NCI-H1436 treated with DMSO at 0.1 percent for 48 hours (cell line): Measurements from ENCODE around the gene TSPYL4.

Experiments used
- DNase-seq: peaks from one replicate; lab custom pipeline; 2025; lab: John Stamatoyannopoulos, UW

Gene TSPYL4

DNA sequence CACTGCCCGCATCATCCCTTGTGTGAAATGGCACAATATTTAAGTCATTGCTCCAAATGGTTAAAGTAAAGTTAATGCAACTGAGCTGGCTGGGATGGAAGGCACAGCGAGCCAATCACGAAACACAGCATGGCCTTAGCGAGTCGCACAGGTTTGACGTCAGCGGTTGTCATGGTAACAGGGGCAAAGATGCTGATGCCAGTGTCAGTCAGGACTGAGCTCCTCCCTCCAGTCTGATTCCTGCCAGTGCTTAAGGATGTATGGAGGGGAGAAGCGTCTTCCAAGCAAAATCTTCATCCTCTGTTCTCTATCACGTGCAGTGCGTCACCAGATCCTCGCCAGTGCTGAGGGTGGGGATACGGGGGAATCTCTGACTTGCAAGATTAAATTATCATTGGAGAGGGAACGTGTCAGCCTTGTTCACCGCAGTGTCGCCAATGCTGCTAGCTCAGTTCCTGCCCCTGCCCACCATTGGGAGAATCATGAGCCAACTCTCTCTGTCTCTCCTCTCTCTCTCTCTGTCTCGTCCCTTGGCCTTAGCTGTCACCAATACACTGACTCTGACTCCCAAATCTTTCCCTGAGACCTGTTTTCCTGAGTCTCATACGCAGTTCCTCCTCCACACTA is 24.5 kb downstream of the TSPYL4 start:
- no peak for DNase-seq

DNA sequence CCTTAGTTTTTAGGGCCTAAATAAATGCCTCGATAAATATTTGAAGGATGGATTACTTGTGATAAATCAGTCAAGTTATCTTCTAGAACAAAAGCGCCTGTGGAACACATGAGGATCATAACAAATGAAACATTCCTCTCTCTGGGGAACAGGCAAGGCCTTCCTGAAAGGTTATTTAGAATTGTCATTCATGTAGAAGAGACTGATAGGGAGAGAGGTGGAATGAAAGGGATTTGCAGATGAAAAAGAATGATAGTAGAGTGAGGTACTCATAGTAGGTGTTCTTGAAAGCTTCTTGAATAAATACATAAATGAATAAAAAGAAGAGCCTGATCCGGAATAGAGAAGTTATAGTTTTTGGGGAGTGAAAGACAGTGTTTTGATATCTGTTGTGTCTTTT is 30.5 kb downstream of the TSPYL4 start:
- DNase-seq: no peak

DNA sequence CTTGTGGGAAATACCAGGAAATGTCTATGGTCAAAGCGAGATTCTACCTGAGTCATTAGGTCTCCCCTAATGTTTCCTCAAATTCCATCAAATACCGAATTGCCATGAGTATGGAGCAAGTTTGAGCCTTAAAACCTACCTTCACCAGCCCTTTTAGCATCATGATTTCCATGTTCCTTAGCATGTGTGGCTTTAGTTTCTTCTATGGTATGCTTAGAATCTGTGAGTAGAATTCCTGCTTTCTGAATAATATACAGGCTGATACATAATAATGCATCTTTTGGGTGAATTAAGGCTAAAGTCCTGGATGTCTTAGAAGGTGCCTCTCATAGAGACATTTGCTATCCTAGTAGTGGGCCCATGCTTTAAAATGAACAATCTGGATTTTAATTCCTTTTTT is 32.0 kb downstream of the TSPYL4 start:
- no peak for DNase-seq

DNA sequence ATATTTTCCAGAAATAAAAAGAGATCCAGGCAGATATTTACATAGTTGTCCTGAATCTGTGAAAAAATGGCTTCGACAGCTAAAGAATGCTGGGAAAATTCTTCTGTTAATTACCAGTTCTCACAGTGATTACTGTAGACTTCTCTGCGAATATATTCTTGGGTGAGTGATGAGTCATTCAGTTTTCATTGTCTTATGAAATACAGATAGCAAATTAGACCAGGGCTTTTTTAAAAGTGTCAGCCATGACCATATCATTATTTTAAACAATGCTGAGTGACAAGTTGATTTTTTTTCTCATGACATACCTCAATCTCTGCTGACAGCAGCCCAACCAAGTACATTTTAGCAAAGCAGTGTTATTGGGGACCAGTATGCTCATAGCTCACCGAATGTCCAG is 32.8 kb downstream of the TSPYL4 start:
- no peak for DNase-seq

DNA sequence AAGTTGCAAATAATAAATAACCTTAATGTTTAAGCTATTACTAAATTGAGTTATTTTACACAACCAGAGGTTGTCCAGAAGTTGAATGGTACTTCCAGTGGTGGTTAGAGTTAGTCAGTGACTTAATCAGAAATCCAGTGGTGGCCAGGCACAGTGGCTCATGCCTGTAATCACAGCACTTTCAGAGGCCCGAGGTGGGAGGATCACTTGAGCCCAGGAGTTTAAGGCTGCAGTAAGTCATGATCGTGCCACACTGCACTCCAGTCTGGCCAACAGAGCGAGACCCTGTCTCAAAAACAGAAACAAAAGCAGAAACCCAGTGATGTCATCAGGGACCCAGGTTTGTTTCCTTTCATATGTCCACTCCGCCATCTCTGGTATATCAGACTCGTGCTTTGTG is 35.0 kb downstream of the TSPYL4 start:
- no peak for DNase-seq

DNA sequence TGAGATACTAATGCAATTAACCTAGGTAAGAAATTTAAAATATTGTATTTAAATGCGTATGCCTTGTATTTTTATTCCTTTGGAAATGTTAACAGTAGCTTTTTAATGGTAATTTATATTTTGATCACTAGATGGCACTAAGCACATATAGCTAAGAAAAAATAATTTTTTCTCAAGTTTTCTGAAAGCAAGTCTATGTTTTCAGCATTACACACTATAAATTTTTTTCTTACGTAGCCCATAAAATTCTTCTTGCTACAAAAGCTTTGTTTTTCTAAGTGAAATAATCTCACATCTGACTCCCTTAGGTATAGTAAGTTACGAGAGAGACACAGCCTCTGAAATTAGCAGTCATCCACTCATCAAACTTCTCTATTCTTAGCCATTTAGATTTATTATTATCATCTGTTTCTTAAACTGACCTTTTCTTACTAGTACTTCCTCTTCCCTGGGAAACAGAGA is 35.7 kb downstream of the TSPYL4 start:
- no peak for DNase-seq

DNA sequence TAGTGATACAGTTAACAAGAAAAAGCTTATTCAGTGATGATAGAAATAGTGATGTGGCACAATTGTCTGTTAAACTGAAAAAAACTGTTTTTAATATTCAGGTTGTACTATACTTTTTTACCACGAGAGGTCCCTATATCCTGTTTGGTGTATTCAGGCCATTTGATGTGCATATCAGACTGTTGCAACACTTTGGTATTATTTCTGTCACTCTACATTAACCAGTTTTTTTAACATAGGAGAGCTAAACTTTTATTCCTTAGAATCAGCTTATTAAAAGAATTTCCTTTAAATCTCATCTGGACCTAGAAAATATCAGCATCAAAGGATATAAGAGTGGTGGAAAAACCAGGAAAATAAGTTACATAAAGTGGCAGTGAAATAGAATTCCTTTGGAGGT is 36.8 kb downstream of the TSPYL4 start:
- no peak for DNase-seq

DNA sequence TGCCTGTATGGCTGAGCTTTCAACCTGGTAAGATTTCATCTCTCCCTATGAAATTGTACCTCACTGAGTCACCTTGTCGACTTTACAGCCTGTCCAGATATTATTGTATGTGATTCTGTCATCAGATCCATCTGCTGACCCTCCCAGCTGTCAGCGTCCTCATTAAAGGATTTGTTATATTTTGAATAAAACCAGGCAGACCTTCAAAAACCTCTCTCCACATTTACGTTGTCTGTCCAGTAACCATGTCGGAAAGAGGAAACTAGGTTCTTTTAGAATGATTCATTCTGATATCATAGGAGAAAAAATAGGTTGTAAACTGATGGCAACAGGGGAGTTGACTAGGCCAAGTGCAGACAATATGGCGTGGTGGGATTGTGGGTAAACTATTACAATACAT is 38.5 kb downstream of the TSPYL4 start:
- DNase-seq: no peak

DNA sequence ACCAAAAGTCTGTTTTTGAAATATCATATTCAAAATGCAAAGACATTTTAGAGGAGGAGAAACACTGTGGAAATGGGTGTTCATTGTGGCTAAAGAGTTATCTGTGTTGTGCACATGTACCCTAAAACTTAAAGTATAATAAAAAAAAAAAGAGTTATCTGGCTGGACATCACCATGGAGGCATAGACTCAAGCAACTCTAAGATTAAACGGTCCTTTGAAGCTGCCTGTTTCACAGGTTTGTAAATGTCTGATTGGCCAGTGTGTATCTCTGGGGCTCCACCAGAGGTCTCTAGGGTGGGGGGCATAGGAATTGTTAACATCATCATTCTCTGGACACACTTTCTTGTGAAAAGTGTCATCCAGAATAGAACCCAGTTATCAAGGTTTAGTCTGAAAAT is 39.2 kb downstream of the TSPYL4 start:
- DNase-seq: no peak

DNA sequence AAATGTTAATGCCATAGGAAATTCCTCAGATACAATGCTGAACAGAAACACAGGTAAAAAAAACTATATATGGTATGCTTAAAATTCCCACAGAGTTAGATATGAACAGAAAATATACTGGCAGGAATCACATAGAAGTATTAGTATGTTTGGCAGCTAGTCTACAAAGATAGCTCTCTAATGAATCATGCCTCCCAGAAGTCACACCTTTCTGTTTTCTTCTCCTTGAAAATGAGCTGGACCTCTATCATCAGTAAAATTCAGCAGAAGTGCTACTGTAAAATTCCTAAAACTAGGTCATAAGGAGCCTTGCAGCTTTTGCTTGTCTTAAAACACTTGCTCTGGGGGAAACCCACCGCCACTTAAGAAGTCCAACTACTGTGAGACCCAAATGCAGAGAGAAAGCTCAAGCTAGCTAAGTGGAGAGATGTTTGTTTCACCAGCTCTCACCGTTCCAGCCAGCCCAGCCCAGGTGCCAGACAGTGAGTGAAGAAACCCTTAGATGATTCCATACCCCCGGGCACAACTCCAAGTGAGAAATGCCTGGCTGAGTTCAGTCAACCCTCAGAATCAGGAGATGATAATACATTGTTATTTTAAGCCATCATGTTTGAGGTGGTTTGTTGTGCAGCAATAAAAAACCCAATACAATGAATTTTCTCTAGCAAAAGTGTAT is 43.0 kb downstream of the TSPYL4 start:
- no peak for DNase-seq

DNA sequence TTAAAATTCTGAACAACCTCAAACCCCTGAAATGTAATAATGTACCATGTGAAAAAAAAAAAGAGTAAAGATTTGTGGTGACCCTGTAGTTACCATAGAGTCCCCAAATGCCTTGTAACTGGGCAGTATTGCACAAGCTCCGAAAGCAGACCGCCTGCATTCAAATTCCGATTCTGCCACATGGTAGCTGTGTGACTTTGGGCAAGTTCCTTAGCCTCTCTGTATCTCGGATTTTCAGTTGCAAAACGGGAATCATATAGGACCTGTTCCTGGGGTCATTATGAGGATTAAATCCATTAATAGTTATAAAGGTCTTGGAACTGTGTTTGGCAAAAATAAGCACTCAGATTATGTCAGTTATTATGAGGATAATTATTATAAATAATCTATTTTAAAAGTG is 43.6 kb downstream of the TSPYL4 start:
- DNase-seq: no peak

DNA sequence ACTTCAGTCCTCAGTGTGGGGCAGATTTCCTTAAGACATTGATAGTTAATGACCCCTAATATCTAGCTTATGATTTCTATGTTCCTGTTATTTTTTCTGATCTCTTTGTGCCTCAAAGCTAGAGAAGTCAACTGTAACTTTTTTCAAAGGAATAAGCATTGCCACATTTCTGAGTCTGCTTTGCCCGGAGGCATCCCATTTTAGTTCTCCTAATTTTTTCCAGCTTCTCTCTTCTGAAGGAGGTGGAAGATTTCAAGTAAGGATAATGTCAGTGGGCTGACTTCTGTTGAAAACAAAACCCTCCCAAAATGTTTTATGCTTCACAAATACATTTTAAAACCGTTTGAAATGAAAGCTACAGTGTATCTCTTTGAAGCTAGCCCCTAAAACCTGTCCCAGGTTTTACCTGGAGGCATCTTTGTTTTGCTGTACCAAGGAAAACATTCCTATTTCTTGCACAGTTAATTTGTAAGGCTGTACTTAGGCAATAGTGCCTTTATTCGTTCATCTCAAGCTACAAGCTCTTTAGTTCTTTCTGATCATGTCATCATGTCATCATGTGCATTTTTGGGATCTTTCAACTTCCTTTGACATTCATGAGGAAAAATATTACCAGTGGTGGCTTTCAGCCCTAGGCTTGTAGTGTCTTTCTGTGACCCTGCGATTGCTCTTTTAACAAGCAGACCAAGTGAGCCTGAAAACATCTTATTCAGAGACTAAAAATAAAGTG is 45.7 kb downstream of the TSPYL4 start:
- DNase-seq: no peak

DNA sequence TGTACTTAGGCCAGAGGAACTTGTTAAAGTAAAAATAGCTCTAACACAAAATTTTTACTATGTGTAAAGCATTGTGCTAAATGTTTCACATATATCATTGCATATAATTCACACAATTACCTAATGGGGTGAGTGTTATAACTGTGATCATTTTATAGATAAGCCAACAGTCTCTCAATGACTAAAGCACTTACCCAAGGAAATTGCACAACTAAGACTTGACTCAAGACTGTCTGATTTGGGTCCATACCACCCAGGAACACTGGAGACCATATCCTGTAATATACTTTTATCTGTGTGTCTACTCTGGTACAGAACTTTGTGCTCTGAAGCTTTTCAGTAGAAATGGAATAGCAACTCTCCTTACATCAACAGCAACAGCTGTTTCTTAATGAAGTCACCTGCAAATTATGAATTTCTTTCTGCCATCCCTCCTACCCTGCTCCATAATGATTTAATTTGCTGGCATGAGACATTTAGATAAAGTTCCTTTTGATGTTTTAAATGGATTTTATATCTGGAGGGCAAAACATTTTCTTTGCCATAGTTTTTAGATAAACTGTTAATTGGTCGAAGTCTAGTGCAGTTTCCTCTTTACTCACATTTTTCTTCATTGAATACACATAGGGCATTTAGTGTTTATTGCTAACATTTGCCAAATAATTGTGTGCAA is 47.5 kb downstream of the TSPYL4 start:
- no peak for DNase-seq

DNA sequence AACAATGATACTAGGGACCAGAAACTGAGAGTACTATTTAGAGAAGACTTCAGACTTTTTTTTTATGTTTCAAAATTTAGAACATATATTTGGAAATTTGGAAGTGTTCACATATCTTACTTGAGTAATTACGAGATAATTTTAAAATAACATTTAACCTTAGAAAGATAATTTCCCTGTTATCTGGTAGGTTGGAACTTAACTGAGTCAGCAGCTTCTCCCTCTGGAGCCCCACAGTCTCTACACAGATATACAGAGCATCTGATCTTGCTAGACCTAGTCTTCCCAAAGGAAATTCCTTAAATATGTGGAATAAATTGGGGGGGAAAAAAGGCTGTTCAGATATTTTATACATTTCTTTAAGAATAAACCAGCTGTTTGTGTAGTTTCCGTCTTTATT is 48.6 kb downstream of the TSPYL4 start:
- DNase-seq: no peak

DNA sequence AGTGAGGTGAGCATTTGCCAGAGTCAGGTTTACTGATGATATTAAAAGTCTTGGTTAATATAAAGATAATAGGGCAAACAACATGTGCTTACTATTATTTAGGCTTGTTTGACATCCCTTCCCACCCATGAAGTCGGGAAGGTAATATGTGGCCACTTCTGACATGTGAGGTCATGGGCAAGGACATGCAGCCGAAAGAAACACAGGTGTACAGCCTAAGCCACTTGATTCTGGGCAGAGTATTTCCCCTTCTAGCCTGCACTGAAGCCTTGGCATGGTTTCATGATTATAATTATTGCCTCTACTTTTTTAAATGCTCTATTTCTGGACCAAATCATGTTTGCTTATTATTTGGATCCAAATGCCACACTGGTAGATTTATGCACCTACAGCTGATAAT is 52.3 kb downstream of the TSPYL4 start:
- no peak for DNase-seq

DNA sequence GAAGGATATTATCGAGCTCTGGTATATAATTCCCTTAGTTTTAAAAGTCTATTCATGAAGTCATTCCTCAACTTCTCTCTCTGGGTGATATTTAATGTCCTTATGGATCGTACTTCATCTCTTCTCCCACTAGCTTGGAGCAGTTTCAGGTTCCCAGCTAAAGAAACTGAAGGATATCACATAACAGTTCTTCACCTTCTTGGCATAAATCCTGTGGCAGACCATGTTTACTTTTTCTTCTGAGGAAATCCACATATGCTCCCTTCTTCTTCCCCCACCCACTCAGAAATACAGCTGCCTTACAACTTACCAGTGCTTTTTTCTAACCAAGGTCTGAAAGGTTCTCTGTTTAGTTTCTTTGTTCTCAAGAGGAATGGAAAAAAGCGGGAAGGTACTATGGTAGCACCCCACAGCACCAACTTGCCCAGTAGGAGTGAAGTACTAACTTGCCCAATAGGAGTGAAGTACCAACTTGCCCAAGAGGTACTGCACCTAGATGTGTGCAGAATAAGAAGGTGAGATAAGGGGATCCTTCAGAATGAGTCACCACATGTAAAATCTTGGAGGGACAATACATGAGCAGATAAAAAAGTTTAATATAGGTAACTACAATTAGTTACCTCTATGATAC is 53.1 kb downstream of the TSPYL4 start:
- no peak for DNase-seq
